GM13977 (cell line): ENCODE measurements around the gene DPYSL4.
A peak's percentile ranks its signal among the peaks of the same experiment; 100 is the strongest.

Source experiments
- DNase-seq: peaks from one replicate; pipeline ENCODE4 v3.0.0; 2012; ENCODE audit warnings: low spot score
- in situ Hi-C: fragments of 300-500 bp; cut with MboI; formaldehyde crosslinking; loops from one replicate; pipeline ENCODE4 v1.12.0; 2022; ENCODE audit warnings: low sequenced_read_pairs, low pct_unique_long_range_greater_than_20kb, mixed read lengths, inconsistent platforms; ENCODE audit not compliant: unreplicated experiment
- TF ChIP-seq, protein P1 (sequence below): IDR thresholded peaks from 2 replicates; pipeline ENCODE4 v1.5.1; 2012; ENCODE audit warnings: mild to moderate bottlenecking, control low read depth; ENCODE audit not compliant: insufficient read depth; ENCODE audit errors: extremely low read depth, missing control alignments

The DPYSL4 gene

DNA sequence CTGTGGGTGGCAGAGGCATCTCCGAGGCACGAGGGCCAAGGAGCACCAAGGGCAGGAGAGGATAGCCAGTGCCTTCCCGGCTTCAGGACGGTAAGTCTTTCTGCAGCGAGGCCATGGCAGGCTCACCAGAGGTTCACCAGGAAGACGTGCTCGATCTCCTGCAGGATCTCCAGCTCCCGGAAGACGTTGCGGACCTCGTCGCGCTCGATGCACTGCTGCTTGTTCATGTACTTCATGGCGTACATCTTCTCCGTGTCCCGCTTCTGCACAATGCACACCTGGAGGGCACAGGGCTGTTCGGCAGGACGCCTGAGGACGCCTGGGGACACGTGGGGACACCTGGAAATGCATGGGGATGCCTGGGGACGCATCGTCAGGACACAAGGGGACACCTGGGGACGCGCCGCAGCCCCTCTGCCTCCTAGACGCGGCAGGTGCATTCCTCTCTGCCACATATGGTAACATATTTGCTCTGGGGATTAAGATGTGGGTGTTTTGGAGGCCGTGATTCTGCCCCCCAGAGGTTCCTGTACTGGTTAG is 41.2 kb downstream of the DPYSL4 start:
- TF ChIP-seq, protein P1, sequence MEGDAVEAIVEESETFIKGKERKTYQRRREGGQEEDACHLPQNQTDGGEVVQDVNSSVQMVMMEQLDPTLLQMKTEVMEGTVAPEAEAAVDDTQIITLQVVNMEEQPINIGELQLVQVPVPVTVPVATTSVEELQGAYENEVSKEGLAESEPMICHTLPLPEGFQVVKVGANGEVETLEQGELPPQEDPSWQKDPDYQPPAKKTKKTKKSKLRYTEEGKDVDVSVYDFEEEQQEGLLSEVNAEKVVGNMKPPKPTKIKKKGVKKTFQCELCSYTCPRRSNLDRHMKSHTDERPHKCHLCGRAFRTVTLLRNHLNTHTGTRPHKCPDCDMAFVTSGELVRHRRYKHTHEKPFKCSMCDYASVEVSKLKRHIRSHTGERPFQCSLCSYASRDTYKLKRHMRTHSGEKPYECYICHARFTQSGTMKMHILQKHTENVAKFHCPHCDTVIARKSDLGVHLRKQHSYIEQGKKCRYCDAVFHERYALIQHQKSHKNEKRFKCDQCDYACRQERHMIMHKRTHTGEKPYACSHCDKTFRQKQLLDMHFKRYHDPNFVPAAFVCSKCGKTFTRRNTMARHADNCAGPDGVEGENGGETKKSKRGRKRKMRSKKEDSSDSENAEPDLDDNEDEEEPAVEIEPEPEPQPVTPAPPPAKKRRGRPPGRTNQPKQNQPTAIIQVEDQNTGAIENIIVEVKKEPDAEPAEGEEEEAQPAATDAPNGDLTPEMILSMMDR: no peak
- no peak for DNase-seq
- in situ Hi-C loops: loop anchor here (10.0 kb wide), 1 partner anchor 117 kb away; no protein-coding TSS in a partner anchor

DNA sequence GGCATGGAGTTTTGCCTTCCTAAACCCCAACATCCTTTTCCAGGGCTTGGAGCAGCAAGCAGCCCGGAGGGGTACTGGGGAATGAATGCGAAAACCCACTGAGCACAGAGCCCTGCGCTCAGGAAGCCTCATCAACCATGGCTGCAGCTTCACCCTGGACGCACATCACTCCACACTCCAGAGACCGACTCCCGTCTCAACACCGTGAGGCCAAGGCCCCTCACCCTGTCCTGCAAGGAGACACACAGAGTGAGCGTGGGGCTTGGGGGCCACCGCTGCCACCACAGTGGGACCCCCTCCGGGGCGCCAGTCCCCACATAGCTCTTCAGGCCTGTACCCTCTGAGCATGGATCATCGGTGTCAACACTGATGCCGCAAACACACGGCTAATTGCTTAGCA is 41.9 kb downstream of the DPYSL4 start:
- in situ Hi-C loops: loop anchor here (10.0 kb wide), 1 partner anchor 116 kb away; no protein-coding TSS in a partner anchor
- no peak for DNase-seq
- TF ChIP-seq, protein P1: no peak

DNA sequence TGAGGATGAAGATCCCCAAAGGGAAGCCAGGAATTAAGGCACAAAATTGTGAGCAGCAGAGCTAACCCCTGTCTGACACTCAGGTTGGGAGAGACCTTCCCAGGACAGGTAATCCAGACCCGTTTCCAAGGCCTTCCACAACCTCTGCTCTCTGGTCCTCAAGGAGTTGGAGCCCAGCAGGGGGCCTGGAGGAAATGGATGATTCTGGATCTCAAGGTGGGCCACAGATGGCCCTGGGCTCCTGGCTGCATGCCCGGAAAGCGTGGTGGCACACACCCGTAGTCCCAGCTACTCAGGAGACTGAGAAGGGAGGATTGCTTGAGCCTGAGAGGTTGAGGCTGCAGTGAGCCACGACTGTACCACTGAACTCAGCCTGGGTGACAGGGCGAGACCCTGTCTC is 42.3 kb downstream of the DPYSL4 start:
- TF ChIP-seq, protein P1: no peak
- DNase-seq: no peak
- in situ Hi-C loops: loop anchor here (10.0 kb wide), 1 partner anchor 116 kb away; no protein-coding TSS in a partner anchor

DNA sequence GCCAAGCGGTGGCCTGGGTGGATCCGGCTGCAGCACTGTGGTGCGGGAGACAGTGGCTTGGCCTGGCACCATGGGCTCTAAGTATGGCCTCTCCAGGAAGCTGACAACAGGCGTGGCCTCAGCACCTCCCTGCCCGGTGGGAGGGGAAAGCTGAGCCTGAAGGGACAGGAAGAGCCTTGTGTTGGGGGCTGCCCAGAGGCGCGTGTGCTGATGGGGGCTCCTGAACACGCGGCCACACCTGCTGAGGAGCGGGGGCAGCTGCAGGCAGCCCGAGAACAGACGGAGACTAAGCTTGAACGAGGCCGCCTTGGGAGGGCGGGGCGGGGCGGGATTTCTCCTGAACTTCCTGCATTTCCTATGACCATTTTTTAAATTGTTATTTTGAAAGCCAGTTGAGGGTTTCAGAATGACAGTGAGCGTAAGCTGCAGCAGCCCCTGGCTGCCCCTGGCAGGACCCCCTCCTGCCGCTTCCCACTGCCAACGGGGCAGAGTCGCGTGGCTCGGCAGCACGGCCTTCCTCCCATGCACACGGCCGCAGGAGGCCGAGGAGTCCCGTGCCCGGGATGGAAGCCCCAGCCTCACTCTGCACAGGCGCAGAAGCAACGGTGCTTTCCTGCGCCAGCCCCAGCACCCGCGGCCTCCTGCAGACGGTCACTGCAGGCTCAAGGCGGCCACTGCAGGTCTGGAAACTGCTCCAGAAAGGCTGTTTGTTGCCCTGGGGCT is 43.2 kb downstream of the DPYSL4 start:
- in situ Hi-C loops: loop anchor here (10.0 kb wide), 1 partner anchor 115 kb away; no protein-coding TSS in a partner anchor
- DNase-seq: peak; percentile 90
- TF ChIP-seq, protein P1: no peak

DNA sequence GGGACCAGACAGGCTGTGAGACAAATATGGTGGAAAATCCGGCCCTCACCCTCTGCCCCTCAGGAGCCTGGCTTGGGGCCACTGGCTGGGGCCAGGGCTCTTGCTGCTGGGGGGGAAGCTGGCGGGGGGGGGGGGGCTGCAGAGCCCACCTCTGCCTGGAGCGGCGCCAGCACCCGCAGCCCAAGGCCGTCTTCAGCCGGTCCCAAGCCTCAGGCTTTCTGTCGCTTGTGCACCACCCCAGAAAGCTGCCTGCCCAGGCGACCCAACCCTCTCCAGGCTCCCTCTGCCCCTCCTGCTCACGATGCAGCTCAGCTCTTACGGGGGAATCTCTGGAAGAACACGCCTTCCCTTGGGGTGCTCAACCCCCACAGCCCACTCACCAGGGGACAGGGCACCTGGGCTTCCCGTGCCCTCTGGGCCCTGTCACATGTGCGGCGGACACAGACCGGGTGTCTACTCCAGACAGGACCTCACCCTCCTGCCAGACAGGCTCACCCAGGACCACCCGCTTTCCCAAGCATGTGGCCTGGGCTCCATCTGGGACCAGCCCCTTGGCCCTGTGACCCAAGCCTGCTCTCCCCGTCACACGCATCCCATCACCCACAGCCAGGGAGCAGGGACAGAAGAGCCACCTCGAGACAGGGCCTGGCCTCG is 43.9 kb downstream of the DPYSL4 start:
- TF ChIP-seq, protein P1: no peak
- no peak for DNase-seq
- in situ Hi-C loops: no loop called here

DNA sequence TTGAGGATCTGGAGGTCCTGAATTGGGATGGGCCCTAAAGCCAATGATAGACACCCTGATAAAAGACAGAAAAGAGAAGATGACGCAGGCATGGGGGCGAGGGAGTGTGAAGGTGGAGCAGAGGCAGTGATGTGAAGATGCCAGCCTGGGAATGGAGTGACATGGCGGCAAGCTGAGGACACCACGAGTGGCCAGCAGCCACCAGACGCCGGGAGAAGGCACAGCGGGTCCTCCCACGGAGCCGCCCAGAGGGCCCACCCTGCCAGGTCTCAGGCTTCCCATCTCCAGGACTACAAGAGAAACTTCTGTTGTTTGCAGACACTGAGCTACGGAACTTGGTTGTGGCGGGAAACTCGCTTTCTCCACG is 44.9 kb downstream of the DPYSL4 start:
- TF ChIP-seq, protein P1: no peak
- in situ Hi-C loops: no loop called here
- no peak for DNase-seq
